Loucy (cell line): ENCODE results near the gene TLCD3B.

Experiments
- H2AFZ ChIP-seq: fragments of 200-600 bp; sonication (generic); 2 replicates; pipeline ENCODE4 v1.6.0; 2016; ENCODE audit warnings: antibody characterized with exemption, mild to moderate bottlenecking, low read length, moderate library complexity
- H3F3A ChIP-seq: fragments of 200-600 bp; 2 replicates; pipeline ENCODE4 v1.6.0; 2016; ENCODE audit warnings: antibody characterized with exemption, low read depth, mild to moderate bottlenecking
- H3K27me3 ChIP-seq: fragments of 200-600 bp; sonication (generic); 2 replicates; pipeline ENCODE4 v1.6.1; 2014; ENCODE audit warnings: low read length, mild to moderate bottlenecking; ENCODE audit not compliant: insufficient read depth, poor library complexity, severe bottlenecking
- H3K36me3 ChIP-seq: fragments of 200-600 bp; sonication (generic); 2 replicates; pipeline ENCODE4 v1.6.1; 2016; ENCODE audit warnings: low read length; ENCODE audit not compliant: insufficient read depth
- H3K4me1 ChIP-seq: fragments of 200-600 bp; sonication (generic); 2 replicates; pipeline ENCODE4 v1.5.1; 2014; ENCODE audit warnings: low read length, mild to moderate bottlenecking; ENCODE audit not compliant: insufficient read depth, poor library complexity, severe bottlenecking
- H3K4me2 ChIP-seq: fragments of 200-600 bp; sonication (generic); 2 replicates; pipeline ENCODE4 v1.6.0; 2014; ENCODE audit warnings: antibody characterized with exemption, low read length, low read depth, mild to moderate bottlenecking; ENCODE audit not compliant: poor library complexity, severe bottlenecking
- H3K4me3 ChIP-seq: fragments of 200-600 bp; sonication (generic); 2 replicates; pipeline ENCODE4 v1.5.1; 2014; ENCODE audit warnings: low read length, mild to moderate bottlenecking, mixed read lengths; ENCODE audit not compliant: poor library complexity, severe bottlenecking
- H3K79me2 ChIP-seq: fragments of 200-600 bp; sonication (generic); 2 replicates; pipeline ENCODE4 v1.6.1; 2014; ENCODE audit warnings: low read length; ENCODE audit not compliant: insufficient read depth
- H3K9ac ChIP-seq: fragments of 200-600 bp; sonication (generic); 2 replicates; pipeline ENCODE4 v1.6.0; 2014; ENCODE audit warnings: mild to moderate bottlenecking, low read depth, low read length, moderate library complexity; ENCODE audit not compliant: poor library complexity, severe bottlenecking
- H3K9me2 ChIP-seq: fragments of 200-600 bp; sonication (generic); replicated peaks from 2 replicates; pipeline ENCODE4 v1.6.1; 2016; ENCODE audit warnings: low read depth, low read length, mixed read lengths
- H3K9me3 ChIP-seq: fragments of 200-600 bp; sonication (generic); 2 replicates; pipeline ENCODE4 v1.6.1; 2014; ENCODE audit warnings: mild to moderate bottlenecking, antibody characterized with exemption, low read length, low read depth; ENCODE audit not compliant: insufficient read depth
- H4K20me1 ChIP-seq: fragments of 200-600 bp; sonication (generic); 2 replicates; pipeline ENCODE4 v1.6.0; 2014; ENCODE audit warnings: antibody characterized with exemption, low read length, mild to moderate bottlenecking; ENCODE audit not compliant: insufficient read depth, poor library complexity, severe bottlenecking
- CTCF ChIP-seq: fragments of 200-600 bp; sonication (generic); conservative IDR thresholded peaks from 2 replicates; pipeline ENCODE4 v1.5.1; 2014; ENCODE audit warnings: mild to moderate bottlenecking, antibody characterized with exemption, low read length
- EZH2phosphoT487 ChIP-seq: fragments of 200-600 bp; IDR thresholded peaks from 2 replicates; pipeline ENCODE4 v1.6.1; 2018; ENCODE audit warnings: antibody characterized with exemption, mild to moderate bottlenecking, moderate library complexity, borderline replicate concordance

Gene TLCD3B

GRCh38 chr16:29986931-29987330 lies 44.1 kb downstream of the TLCD3B start:
- Histone ChIP-seq H3K4me1 (no peaks in the 10 kb centered on the region), H4K20me1 (no peaks in the 10 kb centered on the region), H3K4me2 (no peak overlapping the region), H3K4me3 (no peak overlapping the region), H3K9me2 (no peaks in the 10 kb centered on the region), H3K9ac (no peak overlapping the region), H3F3A (0 out of 2 replicates have a peak, but pooled peaks cover 3% of the 10 kb centered on the region), H3K27me3 (no peaks in the 10 kb centered on the region), H2AFZ (no peak overlapping the region), H3K9me3 (no peaks in the 10 kb centered on the region), H3K79me2 (no peaks in the 10 kb centered on the region), H3K36me3 (peaks cover 86% of the 10 kb centered on the region; the same call in 1 of the 2 replicates)
- TF ChIP-seq CTCF (no peak), EZH2phosphoT487 (no peak)

- no peaks in the 10 kb centered on the region for H3K9me2 ChIP-seq
- no peak overlapping the region for H2AFZ ChIP-seq
- no peak overlapping the region for H3K4me2 ChIP-seq
- no peak overlapping the region for H3K4me3 ChIP-seq
- H3K4me1 ChIP-seq: no peaks in the 10 kb centered on the region
- H4K20me1 ChIP-seq: no peaks in the 10 kb centered on the region
- no peaks in the 10 kb centered on the region for H3K9me3 ChIP-seq
- 0 out of 2 replicates have a peak, but pooled peaks cover 3% of the 10 kb centered on the region for H3F3A ChIP-seq
- H3K27me3 ChIP-seq: no peaks in the 10 kb centered on the region
- no peaks in the 10 kb centered on the region for H3K79me2 ChIP-seq
- no peak overlapping the region for H3K9ac ChIP-seq
- TF ChIP-seq EZH2phosphoT487 (no peak), CTCF (no peak)
- H3K36me3 ChIP-seq: peaks cover 92% of the 10 kb centered on the region
Observed at GRCh38 chr16:29986231-29986630, 44.8 kb downstream of the TLCD3B start.

GRCh38 chr16:29985271-29985811 lies 45.7 kb downstream of the TLCD3B start:
- no peak overlapping the region for H3K9ac ChIP-seq
- H3K4me1 ChIP-seq: no peaks in the 10 kb centered on the region
- peaks cover 92% of the 10 kb centered on the region for H3K36me3 ChIP-seq
- no peaks in the 10 kb centered on the region for H3K27me3 ChIP-seq
- TF ChIP-seq CTCF: no peak
- TF ChIP-seq EZH2phosphoT487: no peak
- no peaks in the 10 kb centered on the region for H3K9me3 ChIP-seq
- H3K4me3 ChIP-seq: no peak overlapping the region
- no peak overlapping the region for H3K4me2 ChIP-seq
- H4K20me1 ChIP-seq: no peaks in the 10 kb centered on the region
- H3F3A ChIP-seq: 0 out of 2 replicates have a peak, but pooled peaks cover 3% of the 10 kb centered on the region
- H3K79me2 ChIP-seq: no peaks in the 10 kb centered on the region
- no peak overlapping the region for H2AFZ ChIP-seq
- H3K9me2 ChIP-seq: no peaks in the 10 kb centered on the region
